ENCODE results near the gene CTSW. TPM values are rescaled to one million over a fixed set of nuclear protein-coding genes. Genes with fewer than 3 reads are reported as not detected.

The CTSW gene
- total RNA-seq, 4 donors from 2014 or later, result 0.62 to 3.6 TPM; not detected in 2

- Histone ChIP-seq H3K27ac (peak overlapping the region in 1 of 2 donors; percentile 18), H3K36me3 (no peaks in the 10 kb centered on the region)
- intact Hi-C loops (cut with DNase I; ENCODE audit: low total_unique reads), result no loop called here
Observed at GRCh38 chr11:65912845-65913244, 33.2 kb downstream of the CTSW start.

GRCh38 chr11:65915101-65915820, 35.6 kb downstream of the CTSW start:
- H3K27me3 ChIP-seq, result no peaks in the 10 kb centered on the region
- intact Hi-C loops (cut with DNase I; ENCODE audit: low total_unique reads), result no loop called here
- no peaks in the 10 kb centered on the region for H3K36me3 ChIP-seq
- peak overlapping the region; percentile 94 to 97 for H3K27ac ChIP-seq
- H3K9me3 ChIP-seq, result no peaks in the 10 kb centered on the region
- peak overlapping the region in 1 of 2 donors; percentile 2 for H3K4me3 ChIP-seq
- DNase-seq, result no peak
- TF ChIP-seq CTCF (IDR thresholded peaks at IDR 0.05) (no peak), POLR2A (IDR thresholded peaks at IDR 0.05) (no peak)
- H3K4me1 ChIP-seq, result peaks cover 15 to 29% of the 10 kb centered on the region in 2 donors

More at GRCh38 chr11:65912845-65913244, 33.2 kb downstream of the CTSW start:
- TF ChIP-seq POLR2A (IDR thresholded peaks at IDR 0.05), result no peak
- TF ChIP-seq CTCF (IDR thresholded peaks at IDR 0.05), result no peak
- Histone ChIP-seq H3K9me3 (no peaks in the 10 kb centered on the region), H3K4me1 (peaks cover 13 to 26% of the 10 kb centered on the region in 2 donors), H3K4me3 (no peak overlapping the region), H3K27me3 (no peaks in the 10 kb centered on the region)
- DNase-seq, result no peak

GRCh38 chr11:65915821-65916251, 36.2 kb downstream of the CTSW start:
- DNase-seq, result peak; percentile 89 to 94
- no peaks in the 10 kb centered on the region for H3K36me3 ChIP-seq
- peaks cover 21 to 35% of the 10 kb centered on the region in 2 donors for H3K4me1 ChIP-seq
- H3K27ac ChIP-seq, result peak overlapping the region; percentile 94 to 97
- no peaks in the 10 kb centered on the region for H3K9me3 ChIP-seq
- no peak for TF ChIP-seq CTCF (IDR thresholded peaks at IDR 0.05)
- TF ChIP-seq POLR2A (IDR thresholded peaks at IDR 0.05), result peak; percentile 27 to 48
- peak overlapping the region in 1 of 2 donors; percentile 2 for H3K4me3 ChIP-seq
- intact Hi-C loops (cut with DNase I; ENCODE audit: low total_unique reads), result no loop called here
- no peaks in the 10 kb centered on the region for H3K27me3 ChIP-seq

GRCh38 chr11:65916391-65916790, 36.8 kb downstream of the CTSW start:
- Histone ChIP-seq H3K27ac (peak overlapping the region; percentile 94 to 97), H3K4me3 (no peak overlapping the region), H3K27me3 (no peaks in the 10 kb centered on the region), H3K9me3 (no peaks in the 10 kb centered on the region), H3K4me1 (peaks cover 23 to 39% of the 10 kb centered on the region in 2 donors), H3K36me3 (no peaks in the 10 kb centered on the region)
- DNase-seq, result no peak
- TF ChIP-seq CTCF (IDR thresholded peaks at IDR 0.05) (no peak), POLR2A (IDR thresholded peaks at IDR 0.05) (no peak)
- intact Hi-C loops (cut with DNase I; ENCODE audit: low total_unique reads), result no loop called here

- intact Hi-C loops (cut with DNase I; ENCODE audit: low total_unique reads), result no loop called here
- H3K4me3 ChIP-seq, result no peak overlapping the region
- no peaks in the 10 kb centered on the region for H3K36me3 ChIP-seq
- no peak for TF ChIP-seq CTCF (IDR thresholded peaks at IDR 0.05)
- no peak for TF ChIP-seq POLR2A (IDR thresholded peaks at IDR 0.05)
- H3K27me3 ChIP-seq, result no peaks in the 10 kb centered on the region
- no peak for DNase-seq
- peak overlapping the region; percentile 94 to 97 for H3K27ac ChIP-seq
- peaks cover 23 to 39% of the 10 kb centered on the region in 2 donors for H3K4me1 ChIP-seq
- H3K9me3 ChIP-seq, result no peaks in the 10 kb centered on the region
Observed at GRCh38 chr11:65917077-65917433, 37.4 kb downstream of the CTSW start.
